Measurements from ENCODE around the gene LMX1A.

DNA sequence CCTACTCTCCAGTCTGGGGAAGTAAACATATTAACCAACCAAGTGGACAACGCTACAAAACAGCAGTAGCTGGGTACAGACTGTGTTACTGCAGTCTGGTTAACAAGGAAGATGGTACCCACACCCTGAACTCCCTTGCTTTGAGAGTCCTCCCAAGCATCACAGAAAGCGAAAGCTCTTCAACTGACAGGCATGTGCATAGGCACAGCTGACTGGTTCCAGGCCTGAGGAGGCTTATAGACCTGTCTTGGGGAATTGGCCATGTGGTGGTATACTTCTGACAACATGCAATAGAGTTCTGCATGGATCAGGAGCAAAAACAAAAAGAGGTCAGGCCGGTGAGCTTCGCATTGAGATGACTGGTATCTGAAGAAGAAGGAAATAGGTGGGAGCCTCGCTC lies 17.4 kb downstream of the LMX1A start:
- TF ChIP-seq, protein P1, sequence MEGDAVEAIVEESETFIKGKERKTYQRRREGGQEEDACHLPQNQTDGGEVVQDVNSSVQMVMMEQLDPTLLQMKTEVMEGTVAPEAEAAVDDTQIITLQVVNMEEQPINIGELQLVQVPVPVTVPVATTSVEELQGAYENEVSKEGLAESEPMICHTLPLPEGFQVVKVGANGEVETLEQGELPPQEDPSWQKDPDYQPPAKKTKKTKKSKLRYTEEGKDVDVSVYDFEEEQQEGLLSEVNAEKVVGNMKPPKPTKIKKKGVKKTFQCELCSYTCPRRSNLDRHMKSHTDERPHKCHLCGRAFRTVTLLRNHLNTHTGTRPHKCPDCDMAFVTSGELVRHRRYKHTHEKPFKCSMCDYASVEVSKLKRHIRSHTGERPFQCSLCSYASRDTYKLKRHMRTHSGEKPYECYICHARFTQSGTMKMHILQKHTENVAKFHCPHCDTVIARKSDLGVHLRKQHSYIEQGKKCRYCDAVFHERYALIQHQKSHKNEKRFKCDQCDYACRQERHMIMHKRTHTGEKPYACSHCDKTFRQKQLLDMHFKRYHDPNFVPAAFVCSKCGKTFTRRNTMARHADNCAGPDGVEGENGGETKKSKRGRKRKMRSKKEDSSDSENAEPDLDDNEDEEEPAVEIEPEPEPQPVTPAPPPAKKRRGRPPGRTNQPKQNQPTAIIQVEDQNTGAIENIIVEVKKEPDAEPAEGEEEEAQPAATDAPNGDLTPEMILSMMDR (IDR thresholded peaks at IDR 0.05) = no peak
- no peak for TF ChIP-seq POLR2A (IDR thresholded peaks at IDR 0.05)
